Activated CD8-positive, alpha-beta memory T cell treated with anti-CD3 and anti-CD28 coated beads for 36 hours (primary cell): ENCODE data around the gene TFF3. TPM values are rescaled to one million over a fixed set of nuclear protein-coding genes. Genes with fewer than 3 reads are reported as not detected.

Experiments
- CTCF ChIA-PET: fragments of 350-600 bp; sonication (Branson Sonifier 250); formaldehyde crosslinking; loops from one replicate; lab custom pipeline; 2021; ENCODE audit warnings: antibody characterized with exemption; lab: Charles Lee
- POLR2A ChIA-PET: fragments of 350-600 bp; sonication (Branson Sonifier 250); formaldehyde crosslinking; loops from one replicate; lab custom pipeline; 2021; ENCODE audit warnings: antibody characterized with exemption; lab: Charles Lee
- total RNA-seq, 2 experiments: library from RNA; stranded (reverse); gene quantifications; one replicate each; pipeline ENCODE4 v1.2.3, GENCODE V29; 2021

The TFF3 gene
- total RNA-seq, 2 experiments from 2014 or later, result not detected

GRCh38 chr21:42348762-42349161 is 33.6 kb upstream of the TFF3 start:
- ChIA-PET CTCF (no interaction called here), POLR2A (no interaction called here)

- POLR2A ChIA-PET, result no interaction called here
- CTCF ChIA-PET, result interaction anchor here (0.6 kb wide), 1 partner anchor 1349 kb away, joined by 4 read pairs; no protein-coding TSS in a partner anchor
Measured at GRCh38 chr21:42347601-42348327, 32.6 kb upstream of the TFF3 start.

GRCh38 chr21:42346866-42347600 is 31.8 kb upstream of the TFF3 start:
- POLR2A ChIA-PET, result no interaction called here
- CTCF ChIA-PET, result no interaction called here

- POLR2A ChIA-PET, result no interaction called here
- CTCF ChIA-PET, result no interaction called here
Measured at GRCh38 chr21:42346441-42346840, 31.2 kb upstream of the TFF3 start.

GRCh38 chr21:42344631-42345030 is 29.4 kb upstream of the TFF3 start:
- ChIA-PET CTCF (interaction anchor here (1.1 kb wide), 1 partner anchor 180 kb away, joined by 3 read pairs; no protein-coding TSS in a partner anchor), POLR2A (no interaction called here)

- POLR2A ChIA-PET, result no interaction called here
Measured at GRCh38 chr21:42343963-42344510, 28.8 kb upstream of the TFF3 start.

GRCh38 chr21:42343556-42343955 is 28.3 kb upstream of the TFF3 start:
- ChIA-PET POLR2A (no interaction called here), CTCF (no interaction called here)

More at GRCh38 chr21:42343963-42344510, 28.8 kb upstream of the TFF3 start:
- CTCF ChIA-PET, result interaction anchor here (1.1 kb wide), 1 partner anchor 180 kb away, joined by 3 read pairs; no protein-coding TSS in a partner anchor

- ChIA-PET CTCF (no interaction called here), POLR2A (no interaction called here)
Measured at GRCh38 chr21:42343101-42343500, 27.9 kb upstream of the TFF3 start.

- POLR2A ChIA-PET, result no interaction called here
- CTCF ChIA-PET, result interaction anchor here (0.6 to 1.0 kb wide), 3 partner anchors 32 to 137 kb away, joined by 3 read pairs; no protein-coding TSS in a partner anchor
Measured at GRCh38 chr21:42341776-42342542, 26.8 kb upstream of the TFF3 start.

- ChIA-PET CTCF (interaction anchor here (3.5 kb wide), 1 partner anchor 109 kb away, joined by 14 read pairs; no protein-coding TSS in a partner anchor), POLR2A (no interaction called here)
Measured at GRCh38 chr21:42340187-42341050, 25.2 kb upstream of the TFF3 start.

- ChIA-PET CTCF (interaction anchor here (0.6 to 3.5 kb wide), 10 partner anchors 22 to 223 kb away, joined by 3 to 14 read pairs (median 4); no protein-coding TSS in a partner anchor), POLR2A (interaction anchor here (0.8 to 1.4 kb wide), 2 partner anchors 36 to 118 kb away, joined by 3 read pairs; no protein-coding TSS in a partner anchor)
Measured at GRCh38 chr21:42338729-42339715, 23.8 kb upstream of the TFF3 start.

- CTCF ChIA-PET, result interaction anchor here (0.7 to 3.5 kb wide), 11 partner anchors 11 to 192 kb away, joined by 3 to 14 read pairs (median 3); no protein-coding TSS in a partner anchor
- POLR2A ChIA-PET, result interaction anchor here (0.8 to 1.4 kb wide), 2 partner anchors 37 to 119 kb away, joined by 3 read pairs; no protein-coding TSS in a partner anchor
Measured at GRCh38 chr21:42337830-42338728, 22.9 kb upstream of the TFF3 start.

GRCh38 chr21:42337276-42337675 is 22.1 kb upstream of the TFF3 start:
- POLR2A ChIA-PET, result interaction anchor here (1.4 kb wide), 1 partner anchor 38 kb away, joined by 3 read pairs; no protein-coding TSS in a partner anchor
- CTCF ChIA-PET, result interaction anchor here (0.7 to 3.5 kb wide), 8 partner anchors 10 to 112 kb away, joined by 3 to 14 read pairs (median 4); no protein-coding TSS in a partner anchor

- POLR2A ChIA-PET, result no interaction called here
- CTCF ChIA-PET, result interaction anchor here (0.7 to 1.2 kb wide), 3 partner anchors 26 to 93 kb away, joined by 3 to 5 read pairs (median 4); no protein-coding TSS in a partner anchor
Measured at GRCh38 chr21:42336054-42336453, 20.8 kb upstream of the TFF3 start.

- POLR2A ChIA-PET, result no interaction called here
Measured at GRCh38 chr21:42332557-42333317, 17.5 kb upstream of the TFF3 start.

More at GRCh38 chr21:42332557-42333317, 17.5 kb upstream of the TFF3 start:
- CTCF ChIA-PET, result no interaction called here
